ENCODE data around the gene ZRSR2.
A peak's percentile ranks its signal among the peaks of the same experiment; 100 is the strongest.

The ZRSR2 gene

DNA sequence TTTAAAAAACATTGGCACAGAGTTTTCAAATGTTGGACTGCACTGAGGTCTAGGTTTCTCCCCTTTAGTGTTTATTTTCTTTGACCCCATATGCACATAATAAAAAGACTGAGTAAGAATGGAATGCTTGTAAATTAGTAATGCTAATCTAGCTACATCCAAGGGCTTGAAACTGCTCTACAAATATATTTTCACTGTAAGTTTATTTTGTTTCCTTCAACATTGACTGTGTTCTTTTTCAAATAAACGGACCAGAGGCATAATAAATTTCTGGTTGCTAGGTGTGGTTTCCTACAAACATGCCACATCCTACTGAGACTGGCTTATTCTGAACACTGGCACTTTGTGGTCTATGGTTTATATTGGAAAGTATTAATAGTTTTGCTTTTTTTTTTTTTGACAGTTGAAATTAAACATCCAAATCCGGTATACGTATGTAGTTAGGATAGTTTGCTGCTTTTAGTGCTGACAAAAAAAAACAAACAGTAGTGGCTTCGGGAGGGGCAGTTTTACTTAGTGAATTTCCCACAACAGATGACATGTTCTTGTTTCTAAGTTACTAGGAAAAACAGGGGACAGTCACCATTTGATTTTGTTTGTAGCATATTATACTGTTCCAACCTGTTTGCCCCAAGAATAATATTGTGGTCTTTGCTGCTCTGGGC, 39.0 kb upstream of the ZRSR2 start:
- no peak for TF ChIP-seq FOXM1 (IDR thresholded peaks at IDR 0.05; ENCODE audit: borderline replicate concordance, low read depth)
- TF ChIP-seq EGR1 (IDR thresholded peaks at IDR 0.05), result no peak
- TF ChIP-seq, protein P1, sequence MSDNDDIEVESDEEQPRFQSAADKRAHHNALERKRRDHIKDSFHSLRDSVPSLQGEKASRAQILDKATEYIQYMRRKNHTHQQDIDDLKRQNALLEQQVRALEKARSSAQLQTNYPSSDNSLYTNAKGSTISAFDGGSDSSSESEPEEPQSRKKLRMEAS (IDR thresholded peaks at IDR 0.05), result no peak

DNA sequence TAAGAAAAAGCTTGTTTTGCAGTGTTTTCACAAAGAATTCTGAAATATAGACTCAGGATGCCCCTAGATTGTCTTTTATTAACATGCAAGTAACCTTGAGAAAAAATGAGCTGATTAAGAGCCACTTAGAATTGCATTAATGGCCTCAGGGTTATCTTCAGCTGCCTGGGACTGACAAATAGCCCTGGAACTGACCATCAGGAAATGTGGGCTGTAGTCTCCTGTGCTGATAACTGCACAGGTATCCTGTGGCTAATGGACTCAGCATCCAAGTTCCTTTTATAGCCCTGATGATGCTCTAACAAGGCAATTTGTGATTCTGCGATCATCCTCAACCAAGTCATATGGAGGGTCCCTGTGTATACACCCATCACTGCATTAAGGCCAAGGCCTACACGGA, 35.2 kb upstream of the ZRSR2 start:
- TF ChIP-seq NFIC (IDR thresholded peaks at IDR 0.05), result no peak
- TF ChIP-seq, protein P1 (IDR thresholded peaks at IDR 0.05), result no peak
- no peak for TF ChIP-seq ZBTB7A (IDR thresholded peaks at IDR 0.05; ENCODE audit: low read depth)
- TF ChIP-seq, protein P2, sequence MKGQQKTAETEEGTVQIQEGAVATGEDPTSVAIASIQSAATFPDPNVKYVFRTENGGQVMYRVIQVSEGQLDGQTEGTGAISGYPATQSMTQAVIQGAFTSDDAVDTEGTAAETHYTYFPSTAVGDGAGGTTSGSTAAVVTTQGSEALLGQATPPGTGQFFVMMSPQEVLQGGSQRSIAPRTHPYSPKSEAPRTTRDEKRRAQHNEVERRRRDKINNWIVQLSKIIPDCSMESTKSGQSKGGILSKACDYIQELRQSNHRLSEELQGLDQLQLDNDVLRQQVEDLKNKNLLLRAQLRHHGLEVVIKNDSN (IDR thresholded peaks at IDR 0.05), result no peak
- TF ChIP-seq FOXM1 (IDR thresholded peaks at IDR 0.05; ENCODE audit: borderline replicate concordance, low read depth), result no peak
- TF ChIP-seq EGR1 (IDR thresholded peaks at IDR 0.05), result no peak
- TF ChIP-seq CREB1 (IDR thresholded peaks at IDR 0.05; ENCODE audit: low read depth), result no peak
- TF ChIP-seq, protein P3, sequence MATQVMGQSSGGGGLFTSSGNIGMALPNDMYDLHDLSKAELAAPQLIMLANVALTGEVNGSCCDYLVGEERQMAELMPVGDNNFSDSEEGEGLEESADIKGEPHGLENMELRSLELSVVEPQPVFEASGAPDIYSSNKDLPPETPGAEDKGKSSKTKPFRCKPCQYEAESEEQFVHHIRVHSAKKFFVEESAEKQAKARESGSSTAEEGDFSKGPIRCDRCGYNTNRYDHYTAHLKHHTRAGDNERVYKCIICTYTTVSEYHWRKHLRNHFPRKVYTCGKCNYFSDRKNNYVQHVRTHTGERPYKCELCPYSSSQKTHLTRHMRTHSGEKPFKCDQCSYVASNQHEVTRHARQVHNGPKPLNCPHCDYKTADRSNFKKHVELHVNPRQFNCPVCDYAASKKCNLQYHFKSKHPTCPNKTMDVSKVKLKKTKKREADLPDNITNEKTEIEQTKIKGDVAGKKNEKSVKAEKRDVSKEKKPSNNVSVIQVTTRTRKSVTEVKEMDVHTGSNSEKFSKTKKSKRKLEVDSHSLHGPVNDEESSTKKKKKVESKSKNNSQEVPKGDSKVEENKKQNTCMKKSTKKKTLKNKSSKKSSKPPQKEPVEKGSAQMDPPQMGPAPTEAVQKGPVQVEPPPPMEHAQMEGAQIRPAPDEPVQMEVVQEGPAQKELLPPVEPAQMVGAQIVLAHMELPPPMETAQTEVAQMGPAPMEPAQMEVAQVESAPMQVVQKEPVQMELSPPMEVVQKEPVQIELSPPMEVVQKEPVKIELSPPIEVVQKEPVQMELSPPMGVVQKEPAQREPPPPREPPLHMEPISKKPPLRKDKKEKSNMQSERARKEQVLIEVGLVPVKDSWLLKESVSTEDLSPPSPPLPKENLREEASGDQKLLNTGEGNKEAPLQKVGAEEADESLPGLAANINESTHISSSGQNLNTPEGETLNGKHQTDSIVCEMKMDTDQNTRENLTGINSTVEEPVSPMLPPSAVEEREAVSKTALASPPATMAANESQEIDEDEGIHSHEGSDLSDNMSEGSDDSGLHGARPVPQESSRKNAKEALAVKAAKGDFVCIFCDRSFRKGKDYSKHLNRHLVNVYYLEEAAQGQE (IDR thresholded peaks at IDR 0.05; ENCODE audit: low read depth), result no peak

DNA sequence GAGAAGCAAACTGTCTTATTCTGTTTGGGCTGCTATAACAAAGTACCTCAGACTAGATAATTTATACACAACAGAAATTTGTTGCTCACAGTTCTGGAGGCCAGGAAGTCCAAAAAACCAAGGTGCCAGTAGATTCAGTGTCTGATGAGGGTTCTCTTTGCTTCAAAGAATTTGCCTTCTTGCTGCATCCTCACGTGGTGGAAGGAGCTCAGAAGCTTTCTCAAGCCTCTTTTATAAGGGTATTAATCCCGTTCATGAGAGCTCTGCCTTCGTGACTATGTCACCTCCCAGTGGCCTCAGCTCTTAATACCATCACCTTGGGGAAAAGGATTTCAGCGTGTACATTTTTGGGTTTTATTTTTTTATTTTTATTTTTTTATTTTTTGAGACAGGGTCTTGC, 32.1 kb upstream of the ZRSR2 start:
- no peak for TF ChIP-seq EGR1 (IDR thresholded peaks at IDR 0.05)
- TF ChIP-seq, protein P3 (IDR thresholded peaks at IDR 0.05; ENCODE audit: low read depth), result no peak
- no peak for TF ChIP-seq RAD21 (IDR thresholded peaks at IDR 0.05; ENCODE audit: low read depth)
- TF ChIP-seq CEBPB (IDR thresholded peaks at IDR 0.05), result no peak
- TF ChIP-seq, protein P1 (IDR thresholded peaks at IDR 0.05), result no peak
- no peak for TF ChIP-seq TCF12 (IDR thresholded peaks at IDR 0.05; ENCODE audit: low read depth)
- no peak for TF ChIP-seq FOXM1 (IDR thresholded peaks at IDR 0.05; ENCODE audit: borderline replicate concordance, low read depth)
- no peak for TF ChIP-seq NFIC (IDR thresholded peaks at IDR 0.05)
- no peak for TF ChIP-seq TAF1 (IDR thresholded peaks at IDR 0.05; ENCODE audit: low read depth)
- no peak for TF ChIP-seq YY1 (IDR thresholded peaks at IDR 0.05; ENCODE audit: low read depth)
- TF ChIP-seq ZBTB7A (IDR thresholded peaks at IDR 0.05; ENCODE audit: low read depth), result no peak
- no peak for TF ChIP-seq EP300 (IDR thresholded peaks at IDR 0.05; ENCODE audit: borderline replicate concordance)
- TF ChIP-seq TEAD4 (IDR thresholded peaks at IDR 0.05), result no peak
- no peak for TF ChIP-seq CREB1 (IDR thresholded peaks at IDR 0.05; ENCODE audit: low read depth)
- TF ChIP-seq, protein P2 (IDR thresholded peaks at IDR 0.05), result no peak

DNA sequence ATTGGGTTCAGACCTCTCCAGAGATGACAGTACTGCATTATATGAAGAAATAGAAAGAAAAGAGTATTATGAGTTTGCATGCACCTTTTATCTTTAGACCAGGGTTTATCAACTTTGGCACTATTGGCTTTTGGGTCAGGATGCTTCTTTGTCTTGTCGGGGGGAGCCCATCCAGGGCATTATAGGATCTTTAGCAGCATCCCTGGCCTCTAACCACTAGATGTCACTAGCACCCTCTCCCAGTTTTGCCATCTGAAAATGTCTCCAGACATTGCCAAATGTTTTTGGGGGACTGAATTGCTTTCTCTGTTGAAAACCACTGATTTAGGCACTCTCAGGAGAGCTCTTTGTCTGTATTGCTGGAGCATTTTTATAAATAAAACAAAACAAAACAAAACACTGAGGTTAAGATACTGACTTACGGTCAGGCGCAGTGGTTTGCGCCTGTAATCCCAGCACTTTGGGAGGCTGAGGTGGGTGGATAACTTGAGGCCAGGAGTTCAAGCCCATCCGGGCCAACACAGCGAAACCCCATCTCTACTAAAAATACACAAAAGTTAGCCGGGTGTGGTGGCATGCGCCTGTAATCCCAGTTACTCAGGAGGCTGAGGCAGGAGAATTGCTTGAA, 28.6 kb upstream of the ZRSR2 start:
- TF ChIP-seq RAD21 (IDR thresholded peaks at IDR 0.05; ENCODE audit: low read depth) (peak; percentile 44), EP300 (IDR thresholded peaks at IDR 0.05; ENCODE audit: borderline replicate concordance) (no peak), TEAD4 (IDR thresholded peaks at IDR 0.05) (no peak)

DNA sequence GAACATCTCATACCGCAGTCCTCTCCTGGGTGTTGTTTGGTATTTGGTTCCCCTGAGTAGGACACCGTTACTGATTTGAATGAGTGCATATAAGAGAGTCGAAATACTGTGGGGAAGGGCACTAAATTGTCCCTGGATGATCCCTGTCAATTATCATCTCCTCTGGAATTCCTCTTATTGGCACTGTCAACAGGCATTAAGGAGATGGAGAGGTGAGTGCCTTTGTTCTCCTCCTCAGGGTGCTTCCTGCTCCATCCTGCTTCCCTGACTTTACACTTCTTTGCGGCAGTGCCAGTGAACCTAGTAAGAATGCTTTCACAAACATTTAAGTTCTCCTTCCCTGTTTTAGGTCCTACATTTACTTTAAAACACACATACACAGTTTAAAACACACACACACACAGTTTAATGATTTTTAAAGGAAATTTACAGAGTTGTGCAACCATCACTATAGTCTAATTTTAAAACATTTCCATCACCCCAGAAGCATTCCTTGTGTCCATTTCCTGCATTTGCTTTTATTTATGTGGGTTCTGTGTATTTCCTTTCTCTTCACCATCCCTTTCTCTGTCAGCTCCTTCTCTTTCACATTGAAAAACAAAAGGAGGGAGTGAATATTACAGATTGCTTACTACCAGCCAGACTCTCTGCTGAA, 20.9 kb upstream of the ZRSR2 start:
- TF ChIP-seq EP300 (IDR thresholded peaks at IDR 0.05; ENCODE audit: borderline replicate concordance), result no peak
- no peak for TF ChIP-seq RAD21 (IDR thresholded peaks at IDR 0.05; ENCODE audit: low read depth)
